GM12873 (cell line): ENCODE results near the gene CA10.

Experiments used
- TF ChIP-seq, protein P1 (sequence below): IDR thresholded peaks from 2 replicates; pipeline ENCODE4 v1.5.1; 2012; ENCODE audit warnings: low read depth, mild to moderate bottlenecking, moderate library complexity, low read length, control low read depth; ENCODE audit not compliant: insufficient read depth; ENCODE audit errors: missing control alignments

CA10 gene

DNA sequence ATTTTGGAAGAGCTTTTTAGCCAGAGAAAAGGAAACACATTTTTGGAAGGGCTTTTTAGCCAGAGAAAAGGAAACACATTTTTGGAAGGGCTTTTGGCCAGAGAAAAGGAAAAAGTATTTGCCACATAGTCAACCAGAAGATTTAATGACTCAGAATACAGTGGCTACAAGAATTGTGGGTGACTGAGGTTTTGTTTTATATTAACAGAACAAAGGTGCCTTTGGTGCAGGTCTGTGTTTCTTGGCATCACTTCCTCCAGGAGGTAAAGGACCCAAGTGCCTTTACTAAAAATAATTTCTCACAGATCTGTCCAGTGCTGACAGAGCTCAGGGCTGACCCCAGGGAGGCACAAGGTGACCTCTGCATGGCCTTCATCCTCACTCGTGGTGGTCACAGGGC is 363.1 kb downstream of the CA10 start:
- TF ChIP-seq, protein P1, sequence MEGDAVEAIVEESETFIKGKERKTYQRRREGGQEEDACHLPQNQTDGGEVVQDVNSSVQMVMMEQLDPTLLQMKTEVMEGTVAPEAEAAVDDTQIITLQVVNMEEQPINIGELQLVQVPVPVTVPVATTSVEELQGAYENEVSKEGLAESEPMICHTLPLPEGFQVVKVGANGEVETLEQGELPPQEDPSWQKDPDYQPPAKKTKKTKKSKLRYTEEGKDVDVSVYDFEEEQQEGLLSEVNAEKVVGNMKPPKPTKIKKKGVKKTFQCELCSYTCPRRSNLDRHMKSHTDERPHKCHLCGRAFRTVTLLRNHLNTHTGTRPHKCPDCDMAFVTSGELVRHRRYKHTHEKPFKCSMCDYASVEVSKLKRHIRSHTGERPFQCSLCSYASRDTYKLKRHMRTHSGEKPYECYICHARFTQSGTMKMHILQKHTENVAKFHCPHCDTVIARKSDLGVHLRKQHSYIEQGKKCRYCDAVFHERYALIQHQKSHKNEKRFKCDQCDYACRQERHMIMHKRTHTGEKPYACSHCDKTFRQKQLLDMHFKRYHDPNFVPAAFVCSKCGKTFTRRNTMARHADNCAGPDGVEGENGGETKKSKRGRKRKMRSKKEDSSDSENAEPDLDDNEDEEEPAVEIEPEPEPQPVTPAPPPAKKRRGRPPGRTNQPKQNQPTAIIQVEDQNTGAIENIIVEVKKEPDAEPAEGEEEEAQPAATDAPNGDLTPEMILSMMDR: no peak

DNA sequence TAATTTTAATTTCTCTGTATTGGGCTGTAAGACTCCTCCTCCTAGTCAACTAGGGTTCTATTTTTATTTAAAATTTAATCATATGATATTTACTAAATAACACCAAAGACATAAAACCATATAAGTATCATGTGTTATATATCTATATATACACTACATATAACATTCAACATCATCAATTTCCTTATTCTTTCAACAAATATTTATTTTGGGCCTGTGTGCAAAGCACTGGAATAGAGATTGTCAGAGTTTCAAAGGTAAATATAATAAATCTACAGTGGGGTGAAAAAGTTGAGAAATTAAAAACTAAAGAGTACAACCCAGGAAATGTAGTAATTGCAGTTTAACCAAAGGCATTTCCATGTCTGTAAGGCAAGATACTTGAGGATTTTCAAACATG is 364.0 kb downstream of the CA10 start:
- TF ChIP-seq, protein P1: no peak

DNA sequence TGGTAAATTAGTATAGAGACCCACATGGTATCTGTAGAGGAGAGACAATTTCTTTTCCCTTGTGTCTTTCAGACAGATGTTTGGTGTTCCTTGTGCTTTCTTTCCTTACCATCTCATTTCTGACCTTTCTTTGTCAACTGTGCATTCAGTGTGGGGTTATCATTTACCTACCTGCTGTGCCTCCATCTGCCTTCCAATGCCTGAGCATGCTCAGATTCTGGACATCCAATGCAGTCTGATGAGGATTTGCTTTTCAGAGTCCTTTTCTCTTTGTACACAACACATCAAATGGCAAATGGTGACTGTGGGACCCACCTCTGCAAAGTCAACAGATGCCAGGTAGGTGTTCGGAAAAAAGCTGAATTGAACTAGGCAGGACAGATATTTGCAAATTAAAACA is 364.8 kb downstream of the CA10 start:
- TF ChIP-seq, protein P1: no peak

DNA sequence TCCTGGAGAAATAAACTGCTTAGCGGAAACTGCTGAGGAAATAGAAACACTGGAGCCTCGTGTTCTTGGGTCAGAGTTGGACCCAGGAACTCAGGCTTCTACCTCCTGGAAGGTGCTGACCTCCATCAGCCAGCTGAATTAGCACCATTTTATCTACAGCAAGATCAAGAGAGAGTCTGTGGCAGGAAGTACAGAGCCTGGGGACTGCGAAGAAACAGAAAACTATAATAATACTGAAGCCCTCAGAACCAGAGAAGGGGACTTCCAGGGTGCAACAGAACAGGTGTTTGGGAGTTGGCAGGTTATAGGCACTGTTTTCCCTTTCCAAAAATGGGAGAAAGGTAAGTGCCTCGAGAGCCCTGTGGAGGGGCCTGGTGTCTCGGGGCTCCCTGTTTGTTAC is 379.7 kb downstream of the CA10 start:
- TF ChIP-seq, protein P1: no peak

DNA sequence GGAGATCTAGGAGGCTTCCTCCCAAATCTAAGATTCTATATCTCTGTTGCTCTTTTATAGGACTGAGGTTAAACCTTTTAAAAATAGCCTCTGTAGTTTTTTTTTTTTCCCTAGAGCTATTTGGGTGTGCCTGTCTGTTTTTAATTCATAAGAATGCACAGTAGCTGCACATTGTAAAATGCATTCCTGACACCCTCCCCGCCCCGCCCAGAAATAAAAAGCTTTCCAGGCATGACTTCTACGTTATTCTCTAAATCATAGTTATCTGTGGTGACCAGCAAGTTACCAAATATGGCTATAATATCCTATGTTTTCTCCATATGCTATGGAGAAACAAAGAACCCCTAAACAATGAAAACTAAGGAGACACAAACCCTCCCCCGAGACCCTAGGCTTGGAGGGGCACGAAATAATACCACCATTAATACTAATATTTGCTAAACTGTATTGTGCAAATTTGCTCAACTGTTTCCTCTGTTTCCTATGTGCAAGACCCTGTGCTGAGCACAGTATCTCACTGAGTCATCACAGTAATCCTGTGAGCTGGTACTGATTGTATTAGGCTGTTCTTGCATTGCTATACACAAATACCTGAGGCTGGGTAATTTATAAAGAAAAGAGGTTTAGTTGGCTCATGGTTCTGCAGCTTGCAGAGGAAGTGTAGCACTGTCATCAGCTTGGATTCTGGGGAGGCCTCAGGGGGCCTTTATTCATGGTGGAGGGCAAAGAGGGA is 388.3 kb downstream of the CA10 start:
- TF ChIP-seq, protein P1: no peak

DNA sequence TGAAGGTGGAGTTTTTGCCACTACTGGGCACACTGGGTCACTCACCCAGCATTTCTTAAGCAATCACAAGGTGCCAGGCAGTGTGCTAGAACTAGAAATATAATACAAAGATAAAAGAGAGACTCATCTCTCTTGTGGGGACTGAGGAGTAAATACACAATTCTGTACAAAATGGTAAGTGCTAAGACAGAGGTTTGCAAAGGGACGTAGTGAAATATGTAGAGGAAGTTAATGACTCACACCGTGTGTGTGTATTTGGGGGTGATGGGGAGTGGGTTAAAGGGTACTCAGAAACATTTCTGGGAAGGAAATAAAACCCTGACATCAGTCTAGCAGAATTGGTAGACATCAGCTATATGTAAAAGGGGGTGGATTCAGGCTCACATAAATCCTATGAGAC is 389.3 kb downstream of the CA10 start:
- TF ChIP-seq, protein P1: no peak

DNA sequence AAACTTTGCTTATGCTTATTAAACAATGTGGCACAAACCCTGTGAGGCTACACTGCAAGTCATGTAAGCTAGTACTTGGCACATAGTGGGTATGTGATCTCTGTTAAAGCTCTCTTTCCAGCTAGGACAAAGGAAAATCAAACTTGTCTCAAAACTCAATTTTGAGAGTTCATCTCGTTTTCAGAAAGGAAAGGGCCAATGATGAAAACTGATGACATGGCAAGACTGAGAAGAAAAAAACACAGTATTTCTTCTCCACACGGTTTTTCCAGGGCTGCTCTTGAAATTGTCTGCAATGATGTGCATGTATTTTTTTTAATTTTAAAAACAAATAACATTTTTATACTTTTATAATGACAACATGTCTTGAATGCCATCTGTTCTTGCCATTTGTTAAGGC is 389.8 kb downstream of the CA10 start:
- TF ChIP-seq, protein P1: no peak

DNA sequence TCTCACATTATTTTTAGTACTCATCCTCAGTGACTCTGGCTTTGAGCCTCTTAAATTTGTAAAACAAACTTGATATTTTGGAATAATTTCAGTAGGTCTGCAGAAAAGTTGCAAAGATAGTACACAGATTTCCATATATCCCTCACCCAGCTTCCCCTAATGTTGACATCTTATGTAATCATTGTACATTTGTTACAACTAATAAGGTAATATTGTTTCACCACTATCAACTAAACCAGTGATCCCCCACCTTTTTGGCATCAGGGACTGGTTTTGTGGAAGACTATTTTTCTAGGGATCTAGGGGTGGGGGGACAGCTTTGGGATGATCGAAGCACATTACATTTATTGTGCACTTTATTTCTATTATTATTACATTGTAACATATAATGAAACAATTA is 391.2 kb downstream of the CA10 start:
- TF ChIP-seq, protein P1: no peak
